GM21515 (cell line): ENCODE measurements around the gene ADAMTSL1.

ENCODE experiments used
- ATAC-seq: cut with Tn5 transposase; IDR thresholded peaks from one replicate; pipeline ENCODE4 v1.9.1; 2021; ENCODE audit not compliant: unreplicated experiment

ADAMTSL1 gene

DNA sequence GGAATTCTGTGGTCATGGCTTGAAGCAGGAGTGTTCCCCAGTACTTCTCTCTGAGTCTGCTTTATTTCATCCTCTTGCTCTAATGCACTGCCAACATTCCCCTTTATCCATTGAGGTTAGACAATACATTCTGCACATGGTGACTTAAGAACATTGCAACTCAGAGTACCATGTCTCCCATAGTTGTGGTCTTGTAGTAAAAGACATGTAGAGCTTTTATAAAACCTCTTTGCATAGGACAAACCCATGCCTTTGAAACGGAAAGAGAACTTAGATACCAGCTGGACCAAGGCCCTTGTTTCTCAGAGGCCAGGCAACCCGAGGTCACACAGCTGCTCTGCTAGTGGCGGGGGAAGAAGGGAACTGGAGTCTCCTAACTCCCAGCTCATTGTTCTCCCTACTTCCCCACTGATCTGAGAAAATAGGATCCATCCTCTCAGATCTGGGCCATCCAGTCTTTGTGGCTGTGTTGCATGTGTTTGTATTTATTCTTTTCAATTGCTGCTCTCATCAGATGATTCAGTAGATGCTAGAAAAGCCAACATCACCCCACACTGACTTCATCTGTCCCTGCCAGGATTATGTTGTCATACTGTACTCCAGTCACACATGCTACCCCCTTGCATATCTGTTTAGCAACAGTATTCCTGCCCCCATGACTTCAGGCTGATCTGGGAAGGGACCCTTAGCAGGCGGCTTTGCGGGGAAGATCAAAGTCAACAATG, 322.2 kb downstream of the ADAMTSL1 start:
- ATAC-seq: no peak

DNA sequence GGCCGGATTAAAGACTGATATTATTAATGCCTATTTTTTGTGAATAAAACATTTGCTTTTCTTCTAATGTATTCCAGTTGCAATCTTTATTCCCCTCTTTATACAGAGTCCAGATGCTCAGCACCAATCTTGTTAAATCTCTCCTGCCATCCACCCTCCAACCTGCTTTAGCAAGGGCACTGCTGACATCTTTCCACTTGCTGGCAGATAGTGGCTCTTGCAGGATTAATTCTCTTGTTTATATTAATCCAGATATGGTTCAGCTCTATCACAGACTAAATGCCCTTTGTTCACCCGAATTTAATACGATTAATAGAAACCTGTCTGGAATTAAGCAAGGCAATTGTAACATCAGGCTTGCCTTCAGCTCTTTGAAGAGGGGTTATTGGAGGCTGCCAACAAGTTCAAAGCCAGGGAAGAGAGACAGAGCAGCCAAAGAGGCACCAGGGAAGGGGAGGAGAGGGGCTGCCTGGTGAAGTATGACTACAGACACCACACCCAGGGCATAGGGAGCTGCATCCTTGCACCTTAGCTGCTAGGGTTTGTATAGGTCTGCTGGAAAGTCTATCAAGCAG, 322.8 kb downstream of the ADAMTSL1 start:
- ATAC-seq: no peak

DNA sequence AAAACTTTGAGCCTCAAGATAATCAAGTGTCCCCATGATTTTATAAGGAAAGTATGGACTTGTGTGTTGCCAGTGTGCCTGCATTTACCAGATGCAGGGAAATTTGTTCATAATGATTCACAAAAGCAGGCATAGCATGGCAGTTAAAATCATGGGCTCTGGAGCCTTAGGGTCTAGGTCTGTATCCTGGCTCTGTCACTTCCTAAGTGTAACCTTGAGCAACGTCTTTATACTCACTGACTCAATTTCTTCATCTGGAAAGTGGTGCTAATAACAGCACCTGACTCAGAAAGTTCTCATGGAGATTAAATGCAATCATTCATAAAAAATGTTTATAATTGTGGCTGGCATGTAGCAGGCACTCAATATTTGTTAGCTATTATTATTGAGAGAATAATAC, 324.2 kb downstream of the ADAMTSL1 start:
- ATAC-seq: no peak

DNA sequence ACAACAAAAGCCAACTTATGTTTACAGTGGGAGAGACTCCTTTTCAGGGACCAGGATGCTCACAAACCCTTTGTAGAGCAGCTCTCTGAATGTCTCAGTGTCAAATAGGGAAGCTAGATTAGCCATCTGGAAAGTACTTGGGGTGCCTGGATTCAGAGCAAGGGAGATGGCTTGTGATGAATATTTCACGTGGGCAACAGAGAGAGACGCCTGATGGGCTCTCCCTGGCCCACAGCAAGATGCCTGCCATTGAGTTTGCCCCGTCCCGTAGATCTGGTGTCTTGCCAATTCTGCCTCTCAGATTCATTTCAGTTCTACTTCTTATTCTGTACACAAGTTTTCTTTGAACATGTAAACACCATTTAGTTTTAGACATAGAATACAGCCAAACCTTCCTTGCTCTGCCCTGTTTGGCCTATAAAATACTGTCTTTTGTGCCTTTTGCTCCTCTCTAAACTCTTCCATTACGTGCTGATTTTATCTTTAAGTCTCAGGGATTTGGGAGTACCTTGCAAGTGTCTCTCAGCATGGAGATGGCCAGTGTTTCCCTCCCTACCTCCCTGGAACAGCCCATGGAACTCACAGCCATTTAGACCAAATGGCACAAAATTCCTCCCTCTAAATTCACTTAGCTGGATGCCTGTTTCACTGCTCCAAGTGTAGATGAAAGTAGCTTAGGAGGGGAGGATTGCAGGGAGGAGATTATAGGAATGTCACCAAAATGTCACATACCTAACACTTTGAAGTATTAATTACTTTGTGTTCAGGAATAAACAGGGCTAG, 324.7 kb downstream of the ADAMTSL1 start:
- ATAC-seq: no peak

DNA sequence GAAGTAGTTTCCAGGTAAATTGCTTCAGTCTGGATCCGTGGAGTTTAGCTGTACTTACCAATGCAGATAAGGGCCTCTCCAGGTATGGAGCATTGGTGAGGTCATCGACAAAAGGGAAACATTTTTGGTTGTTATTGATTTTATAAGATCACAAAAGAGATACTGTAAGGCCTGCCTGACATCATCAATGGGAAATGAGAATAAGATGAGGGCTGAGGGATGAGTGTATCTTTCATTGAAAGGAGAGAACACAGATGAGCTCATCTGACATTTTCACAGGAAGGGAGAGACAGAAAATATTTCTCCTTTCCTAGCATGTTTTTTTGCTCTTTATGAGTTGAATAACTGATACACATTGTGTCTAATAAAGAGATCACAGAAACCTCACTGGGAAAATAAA, 325.5 kb downstream of the ADAMTSL1 start:
- no peak for ATAC-seq

DNA sequence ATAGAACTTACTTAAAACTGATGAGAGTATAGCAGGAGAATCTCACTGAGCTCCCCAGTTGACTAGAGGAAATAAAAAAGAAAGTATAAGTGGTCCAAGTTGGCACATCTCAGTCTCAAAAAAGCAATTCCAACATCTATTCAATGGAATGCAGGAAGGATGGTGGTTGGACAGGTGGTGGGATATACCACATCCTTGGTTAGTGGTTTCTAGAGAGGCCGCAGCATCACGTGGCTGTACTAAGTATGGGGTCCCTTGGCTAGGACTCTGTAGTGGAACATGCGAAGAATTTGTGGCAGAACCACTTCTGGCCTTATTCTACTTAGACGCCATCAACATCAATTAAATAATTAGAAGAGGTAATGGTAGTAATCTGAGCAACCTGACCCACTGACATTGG, 326.6 kb downstream of the ADAMTSL1 start:
- ATAC-seq: no peak

DNA sequence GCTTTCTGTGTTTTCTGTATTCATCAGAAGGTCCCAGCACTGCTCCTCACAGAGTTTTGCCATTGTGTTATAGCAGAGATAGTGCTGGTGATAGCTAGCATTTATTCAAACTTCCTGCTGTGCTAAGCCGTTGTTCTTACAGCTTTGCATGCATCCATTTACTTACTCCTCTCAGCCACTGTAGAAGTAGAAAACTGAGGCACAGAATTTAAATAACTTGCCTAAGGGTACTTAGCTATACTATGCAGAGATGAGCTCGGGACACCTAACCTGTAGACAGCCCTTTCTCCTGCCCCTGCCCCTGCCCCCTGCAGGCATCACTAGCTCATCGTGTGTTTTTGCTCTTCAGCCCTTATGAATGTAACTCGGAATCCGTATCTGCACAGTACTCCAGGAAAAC, 331.4 kb downstream of the ADAMTSL1 start:
- no peak for ATAC-seq

DNA sequence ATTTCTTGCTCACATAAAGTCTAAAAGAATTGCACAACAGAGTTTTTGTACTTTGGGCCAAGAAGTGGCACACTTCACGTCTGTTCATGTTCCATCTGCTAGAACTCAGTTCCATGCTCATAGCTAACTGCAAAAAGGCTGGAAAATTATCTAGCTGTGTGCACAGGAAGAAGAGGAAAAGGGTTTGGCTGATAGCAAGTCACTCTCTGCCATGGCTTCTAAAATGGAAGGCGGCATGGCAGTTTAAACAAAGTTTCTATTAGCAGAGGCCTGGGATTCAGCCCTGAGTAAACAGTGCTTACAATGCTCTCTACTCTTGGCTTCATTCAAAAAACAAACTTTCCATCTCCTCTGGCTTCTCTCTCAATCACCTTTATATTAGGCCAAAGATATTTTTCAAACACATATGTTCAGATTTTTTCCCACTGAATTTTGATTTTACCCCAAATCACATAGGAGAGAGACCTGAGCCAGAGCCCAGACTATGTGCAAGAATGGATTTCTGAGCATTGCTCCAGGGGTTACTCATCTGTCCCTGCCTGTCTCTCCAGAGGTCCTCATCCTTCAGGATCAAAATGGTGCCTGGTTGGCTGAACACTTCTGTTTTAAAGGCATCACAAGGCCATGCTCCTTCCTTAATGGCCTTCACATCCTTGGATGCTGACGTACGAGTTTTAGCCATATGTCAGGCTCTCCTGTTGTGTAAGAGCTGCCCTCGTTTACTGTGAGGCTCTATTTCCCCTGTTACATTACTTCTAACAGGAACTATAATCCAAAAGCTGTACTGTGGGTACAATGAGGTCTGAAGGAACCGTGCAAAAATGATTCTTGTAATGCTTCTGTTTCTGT, 332.5 kb downstream of the ADAMTSL1 start:
- ATAC-seq: no peak

DNA sequence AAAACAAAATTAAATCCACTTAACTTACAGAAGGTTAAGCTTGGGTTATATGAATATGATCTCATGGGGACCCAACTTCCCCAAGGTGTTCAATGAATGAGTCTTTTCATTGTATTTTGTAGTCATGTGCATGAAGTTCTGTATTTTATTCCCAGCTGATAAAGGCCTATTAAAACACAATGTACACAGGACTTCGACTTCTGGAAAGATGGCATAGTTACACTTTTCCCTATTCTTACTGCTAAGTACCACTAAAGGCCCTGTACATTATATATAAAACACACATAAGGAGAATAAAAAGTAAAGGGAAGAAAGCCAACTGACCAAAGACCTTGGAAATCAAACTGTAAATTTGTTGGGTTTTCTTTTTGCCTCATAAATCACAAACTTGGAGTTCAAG, 336.6 kb downstream of the ADAMTSL1 start:
- ATAC-seq: no peak

DNA sequence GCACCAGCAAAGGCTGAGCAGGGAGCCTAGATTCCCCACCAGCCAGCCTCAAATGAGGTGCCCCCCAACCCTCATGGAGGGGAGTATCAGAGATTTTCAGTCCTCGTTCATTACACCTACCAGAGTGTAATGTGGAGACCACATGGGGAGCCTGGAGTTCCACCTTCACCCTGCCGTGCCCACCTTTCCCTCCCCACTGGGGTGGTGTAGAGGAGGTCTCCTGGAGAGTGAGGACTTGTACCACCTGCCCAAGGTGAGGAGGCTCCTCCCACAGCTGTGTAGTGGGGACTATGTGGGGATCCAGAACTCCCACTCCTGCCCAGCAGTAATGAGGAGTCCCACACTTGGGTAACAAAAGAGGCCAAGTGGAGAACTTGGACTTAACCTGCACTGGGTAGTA, 337.2 kb downstream of the ADAMTSL1 start:
- no peak for ATAC-seq

DNA sequence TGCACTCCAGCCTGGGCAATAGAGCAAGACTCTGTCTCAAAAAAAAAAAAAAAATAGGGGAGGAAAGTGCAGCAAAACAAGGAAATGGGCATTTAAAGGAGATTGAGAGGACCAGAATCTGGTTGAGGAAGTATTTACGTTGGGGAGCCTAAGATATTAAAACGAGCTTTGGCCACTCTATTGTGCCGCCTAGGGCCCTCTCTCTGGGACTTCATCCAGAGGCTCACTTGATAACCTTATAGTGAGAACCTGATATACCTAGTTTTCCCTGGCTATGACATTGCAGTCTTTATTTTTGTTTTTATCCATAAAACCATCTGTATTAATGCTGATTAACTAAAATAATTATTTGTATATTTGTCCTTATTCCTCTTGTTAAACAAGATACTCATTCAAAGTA, 345.5 kb downstream of the ADAMTSL1 start:
- no peak for ATAC-seq

DNA sequence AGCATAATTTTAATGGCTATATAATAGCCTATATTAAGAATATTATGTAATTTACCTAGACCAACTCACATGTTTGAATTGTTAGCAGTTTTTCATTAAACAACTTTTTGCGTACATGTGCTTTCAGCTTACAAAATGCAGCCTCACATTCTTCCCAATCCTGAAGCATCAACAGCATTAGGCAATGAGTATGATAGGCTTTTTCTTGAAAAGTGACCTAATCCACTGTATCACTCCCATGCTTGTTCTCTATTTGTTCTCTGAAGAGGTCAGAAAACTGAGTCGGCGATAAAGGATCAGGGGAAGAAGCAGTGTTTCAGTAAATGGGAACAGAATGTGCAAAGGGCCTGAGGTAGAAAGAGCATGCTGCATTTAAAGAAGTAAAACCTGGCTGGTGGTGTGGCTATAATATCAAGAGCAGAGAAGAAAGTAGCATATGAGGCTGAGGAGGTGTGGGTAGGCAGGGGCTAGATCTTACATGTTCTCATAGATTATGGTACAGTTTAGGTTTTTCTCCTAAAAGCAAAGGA, 346.7 kb downstream of the ADAMTSL1 start:
- ATAC-seq: no peak

DNA sequence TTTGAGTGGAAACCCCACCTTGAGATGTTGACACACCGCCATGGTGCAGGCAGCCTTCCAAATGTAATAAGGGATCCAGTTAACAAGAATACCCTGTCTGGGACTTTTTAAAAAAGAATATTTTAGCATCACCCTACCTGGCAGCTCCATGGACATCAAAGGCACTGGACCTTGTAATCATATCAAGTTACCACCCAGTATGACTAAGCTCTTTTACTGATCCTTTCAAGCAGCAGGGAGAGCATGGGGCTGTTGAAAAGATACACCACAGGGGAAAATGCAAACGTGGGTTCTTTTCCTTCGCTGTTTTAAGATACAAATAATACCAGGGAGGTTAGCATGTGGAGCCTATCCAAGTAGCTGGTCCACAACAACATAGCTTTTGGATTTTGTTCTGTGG, 347.8 kb downstream of the ADAMTSL1 start:
- no peak for ATAC-seq

DNA sequence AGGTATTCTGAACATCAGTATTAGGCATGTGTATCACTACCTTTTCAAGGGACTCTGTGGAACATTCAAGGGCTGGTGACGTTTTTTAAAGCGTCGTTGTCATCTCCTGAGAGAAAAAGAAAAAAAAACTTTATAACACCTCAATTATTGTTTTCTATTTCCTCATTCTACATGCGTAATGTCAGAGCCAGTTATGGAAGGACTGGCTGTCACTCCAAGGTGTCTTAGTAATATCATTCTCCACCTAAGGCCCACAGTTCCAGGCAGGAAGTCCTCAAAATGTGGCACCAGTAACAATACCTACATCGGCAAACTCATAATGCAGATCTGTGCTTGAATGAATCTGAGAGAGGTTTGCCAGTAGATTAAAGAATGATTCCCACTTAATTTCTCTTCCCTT, 348.9 kb downstream of the ADAMTSL1 start:
- no peak for ATAC-seq

DNA sequence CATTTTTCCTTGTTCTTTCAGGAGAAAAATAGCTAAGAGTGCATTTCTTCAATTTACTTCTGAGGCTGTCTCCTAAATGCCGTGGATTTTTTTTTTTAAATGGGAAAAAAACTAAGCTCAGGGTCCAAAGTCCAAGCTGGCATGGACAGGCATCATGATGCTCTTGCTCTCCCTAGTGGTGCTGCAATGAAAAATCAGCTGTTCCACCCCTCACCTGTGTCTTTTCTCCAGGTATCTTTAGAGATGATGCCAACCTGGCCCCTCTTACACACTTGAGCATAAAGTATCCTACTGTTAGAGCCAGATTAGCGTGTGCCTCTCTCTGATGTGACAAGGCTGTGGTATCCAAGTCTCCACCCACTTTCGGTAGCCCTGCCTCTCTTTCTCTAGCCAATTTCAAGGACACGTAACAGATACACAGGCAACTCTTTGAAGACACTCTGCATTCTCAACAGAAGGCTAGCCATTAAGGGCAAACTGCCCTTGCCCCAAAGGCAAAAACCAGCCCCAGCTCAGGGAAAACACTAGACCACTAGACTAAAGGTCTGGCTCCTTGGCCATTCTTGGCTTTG, 350.2 kb downstream of the ADAMTSL1 start:
- ATAC-seq: no peak

DNA sequence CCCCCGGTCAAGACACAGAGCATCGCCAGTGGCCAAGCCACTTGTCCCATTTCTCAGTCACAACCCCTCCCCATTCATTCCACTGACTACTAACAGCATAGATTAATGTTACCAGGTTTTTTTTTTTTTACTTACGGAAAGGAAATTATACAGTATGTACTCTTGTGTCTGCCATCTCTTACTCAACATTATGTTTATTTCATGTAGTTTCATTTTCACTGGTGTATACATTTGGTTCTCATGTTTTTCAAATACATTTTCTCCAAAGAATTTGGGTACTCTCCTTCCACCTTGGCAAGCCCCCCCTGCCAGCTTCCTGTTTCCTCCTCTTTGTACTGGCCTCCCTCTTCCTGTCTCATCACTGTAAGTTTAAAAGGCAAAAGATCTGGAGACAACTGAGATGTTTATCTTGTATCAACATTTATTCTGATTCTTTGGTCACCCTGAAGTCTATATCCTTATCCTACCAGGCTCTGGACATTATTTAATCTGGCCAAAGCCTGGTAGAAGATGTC, 351.8 kb downstream of the ADAMTSL1 start:
- no peak for ATAC-seq

DNA sequence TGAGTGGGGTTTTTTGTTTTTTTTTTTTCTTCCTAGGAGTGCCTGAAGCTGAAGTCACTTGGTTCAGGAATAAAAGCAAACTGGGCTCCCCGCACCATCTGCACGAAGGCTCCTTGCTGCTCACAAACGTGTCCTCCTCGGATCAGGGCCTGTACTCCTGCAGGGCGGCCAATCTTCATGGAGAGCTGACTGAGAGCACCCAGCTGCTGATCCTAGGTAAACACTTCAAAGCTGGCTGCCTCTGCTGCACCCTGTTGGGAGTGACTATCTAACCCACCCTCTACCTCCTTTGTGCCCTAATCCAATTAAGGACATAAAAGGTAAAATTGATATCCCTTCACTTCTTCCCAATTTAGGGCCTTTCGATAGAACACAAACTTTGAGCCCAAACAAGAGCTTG, 352.3 kb downstream of the ADAMTSL1 start:
- no peak for ATAC-seq

DNA sequence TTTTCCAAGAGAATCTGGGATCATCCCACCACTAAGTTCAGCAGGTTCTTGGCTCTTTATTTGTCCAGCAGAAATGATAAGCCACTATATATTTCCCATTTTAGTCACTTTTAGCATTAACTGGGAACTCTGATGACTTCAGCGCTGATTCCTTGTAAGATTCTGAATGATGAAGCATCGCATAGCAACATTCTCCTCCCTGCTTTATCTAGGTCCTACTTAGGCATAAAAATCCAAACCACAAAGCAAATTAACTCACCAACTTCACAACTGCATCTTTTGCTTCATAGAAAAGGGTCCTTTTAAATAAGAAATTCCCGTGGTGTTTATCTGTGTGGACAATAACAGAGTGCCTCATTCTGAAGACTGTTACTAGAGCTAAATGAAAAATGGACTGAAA, 355.1 kb downstream of the ADAMTSL1 start:
- ATAC-seq: no peak

DNA sequence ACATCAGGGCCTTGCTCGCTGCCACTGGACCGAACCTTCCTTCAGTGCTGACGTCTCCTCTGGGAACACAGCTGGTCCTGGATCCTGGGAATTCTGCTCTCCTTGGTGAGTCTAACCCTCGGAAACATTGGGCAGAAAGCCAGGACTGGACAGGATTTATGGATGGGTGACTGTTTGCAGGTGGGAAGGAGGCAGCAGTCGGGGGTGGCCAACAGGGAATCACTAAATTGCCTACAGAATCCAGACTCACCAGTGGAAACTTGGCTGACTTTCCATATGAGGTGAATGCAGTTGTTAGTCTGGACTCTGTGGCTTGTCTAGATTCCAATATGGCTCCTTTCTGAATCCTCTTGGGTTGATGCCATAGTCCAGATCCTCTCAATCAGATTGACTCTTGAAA, 355.9 kb downstream of the ADAMTSL1 start:
- no peak for ATAC-seq

DNA sequence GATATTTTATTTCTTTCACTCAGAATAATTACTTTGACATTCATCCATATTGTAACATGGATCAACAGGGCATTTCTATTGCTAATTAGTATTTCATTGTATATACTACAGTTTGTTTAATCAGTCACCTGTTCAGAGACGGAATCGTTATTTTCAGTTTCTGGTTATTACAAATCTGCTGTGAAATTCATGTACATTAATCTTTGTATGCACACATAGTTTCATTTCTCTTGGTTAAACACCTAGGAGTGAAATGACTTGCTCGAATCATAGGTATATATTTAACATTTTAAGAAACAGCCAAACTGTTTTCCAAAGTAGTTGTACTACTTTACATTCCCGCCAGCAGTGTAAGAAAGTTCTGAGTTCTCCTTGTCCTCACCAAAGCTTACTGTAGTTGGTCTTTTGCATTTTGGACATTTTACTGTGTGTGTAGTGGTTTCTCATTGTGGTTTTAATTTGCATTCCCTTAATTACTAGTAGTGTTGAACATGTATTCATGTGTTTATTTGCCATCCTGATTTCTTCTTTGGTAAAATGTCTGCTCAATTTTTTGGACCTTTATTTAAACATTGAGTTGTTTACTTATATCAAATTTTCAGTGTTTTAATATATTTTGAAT, 360.9 kb downstream of the ADAMTSL1 start:
- no peak for ATAC-seq
